Measurements from ENCODE around the gene MCC. TPM values are rescaled to one million over a fixed set of nuclear protein-coding genes. Genes with fewer than 3 reads are reported as not detected.

Gene MCC
- total and polyA plus RNA-seq, 2 of the 4 experiments (the other 2 are of a cell fraction), result 5.0 to 20.6 TPM

GRCh38 chr5:113237893-113238292, 250.4 kb downstream of the MCC start:
- CTCF ChIA-PET, result interaction anchor here (0.6 to 0.7 kb wide), 2 partner anchors 41 to 42 kb away, joined by 3 read pairs; no protein-coding TSS in a partner anchor
- TF ChIP-seq ELK1 (IDR thresholded peaks at IDR 0.05; ENCODE audit: borderline replicate concordance, low read depth, low read length) (no peak), CEBPB (IDR thresholded peaks at IDR 0.05; ENCODE audit: low read depth, low read length) (no peak), MXI1 (IDR thresholded peaks at IDR 0.05; ENCODE audit: borderline replicate concordance, low read depth, low read length) (no peak), MAZ (IDR thresholded peaks at IDR 0.05; ENCODE audit: borderline replicate concordance, low read depth, low read length) (no peak), RCOR1 (IDR thresholded peaks at IDR 0.05; ENCODE audit: insufficient replicate concordance, low read length) (no peak), NFE2L2 (IDR thresholded peaks at IDR 0.05; ENCODE audit: low read depth, low read length) (no peak), MAFK (IDR thresholded peaks at IDR 0.05; ENCODE audit: low read depth, low read length) (no peak), BHLHE40 (IDR thresholded peaks at IDR 0.05; ENCODE audit: low read depth, low read length) (no peak), CHD1 (IDR thresholded peaks at IDR 0.05; ENCODE audit: low read depth, low read length) (no peak), RAD21 (IDR thresholded peaks at IDR 0.05; ENCODE audit: low read length) (no peak), RFX5 (IDR thresholded peaks at IDR 0.05; ENCODE audit: low read depth, low read length) (no peak), USF2 (IDR thresholded peaks at IDR 0.05; ENCODE audit: low read depth, low read length) (no peak)
- H3K56ac ChIP-seq (ENCODE audit: extremely low read depth, insufficient read depth, low read length), result no peak overlapping the region
- H3K36me3 ChIP-seq (ENCODE audit: control insufficient read depth, insufficient read depth, low read length), result no peaks in the 10 kb centered on the region
- in situ Hi-C loops (cut with MboI; ENCODE audit: low sequenced_read_pairs) (no loop called here), dilution Hi-C loops (cut with HindIII; ENCODE audit: low sequenced_read_pairs, unreplicated experiment) (no loop called here), intact Hi-C loops (cut with micrococcal nuclease) (no loop called here)
- H3K9me1 ChIP-seq (ENCODE audit: insufficient read depth, low read length), result 0 out of 2 replicates have a peak, but pooled peaks cover 4% of the 10 kb centered on the region
- no peak overlapping the region for H3K4ac ChIP-seq (ENCODE audit: low read depth, low read length)
- ATAC-seq (ENCODE audit: low read depth), result no peak
- no peak overlapping the region for H3K4me2 ChIP-seq (ENCODE audit: low read depth, low read length)
- H3K14ac ChIP-seq (replicated peaks; ENCODE audit: low read depth, low read length), result no peak overlapping the region
- peaks cover 8% of the 10 kb centered on the region for H3K4me1 ChIP-seq (ENCODE audit: control insufficient read depth, insufficient read depth, low read length)
- no peak overlapping the region for H2BK15ac ChIP-seq (ENCODE audit: low read depth, low read length)
- H2AK9ac ChIP-seq (replicated peaks; ENCODE audit: low read depth, low read length, poor library complexity), result no peak overlapping the region
- no peak overlapping the region for H3K23ac ChIP-seq (ENCODE audit: low read depth, low read length)
- no peak overlapping the region for H3K18ac ChIP-seq (ENCODE audit: low read depth, low read length)
- H2BK120ac ChIP-seq (ENCODE audit: low read depth, low read length), result no peak overlapping the region; the same call in 1 of the 2 replicates
- no peaks in the 10 kb centered on the region for H3K9me3 ChIP-seq (ENCODE audit: control insufficient read depth, insufficient read depth, low read length)
- H2AK5ac ChIP-seq (ENCODE audit: low read depth, low read length), result no peak overlapping the region
- no peak overlapping the region for H2AFZ ChIP-seq (replicated peaks; ENCODE audit: low read length, poor library complexity)
- no peak overlapping the region for H3K4me3 ChIP-seq (ENCODE audit: insufficient read depth, low read depth, low read length)
- no peak overlapping the region for H4K91ac ChIP-seq (ENCODE audit: insufficient read depth, low read depth, low read length)
- H2BK20ac ChIP-seq (ENCODE audit: low read depth, low read length), result no peak overlapping the region
- H4K8ac ChIP-seq (ENCODE audit: low read depth in 2 of 2, low read length in 2 of 2), result no peak overlapping the region
- no peak for DNase-seq
- no peak overlapping the region for H4K5ac ChIP-seq (ENCODE audit: low read depth, low read length)
- H3K27ac ChIP-seq (ENCODE audit: insufficient read depth, low read length), result no peak overlapping the region
- POLR2A ChIA-PET (ENCODE audit: unreplicated experiment), result no interaction called here
- H3K79me1 ChIP-seq (ENCODE audit: low read depth in 1 of 2, low read length in 2 of 2), result peaks cover 16 to 21% of the 10 kb centered on the region in 2 experiments; a peak in 3 of 4 replicates
- BruUV-seq (replicated peaks), result no TSS peak
- H3K27me3 ChIP-seq (ENCODE audit: control insufficient read depth, insufficient read depth, low read length), result no peaks in the 10 kb centered on the region
- H4K20me1 ChIP-seq (ENCODE audit: insufficient read depth, low read length), result peaks cover 3% of the 10 kb centered on the region
- no peak overlapping the region for H2BK5ac ChIP-seq (ENCODE audit: low read depth, low read length, poor library complexity, severe bottlenecking)
- H3K9ac ChIP-seq (ENCODE audit: low read depth, low read length), result no peak overlapping the region
